Measurements from ENCODE around the gene EIF4A2.
"Not testable (repeated sequence)": the region's sequence is repeated elsewhere in the genome, so short reads cannot be mapped to it uniquely, and the experiment has no call there.

EIF4A2 gene

DNA sequence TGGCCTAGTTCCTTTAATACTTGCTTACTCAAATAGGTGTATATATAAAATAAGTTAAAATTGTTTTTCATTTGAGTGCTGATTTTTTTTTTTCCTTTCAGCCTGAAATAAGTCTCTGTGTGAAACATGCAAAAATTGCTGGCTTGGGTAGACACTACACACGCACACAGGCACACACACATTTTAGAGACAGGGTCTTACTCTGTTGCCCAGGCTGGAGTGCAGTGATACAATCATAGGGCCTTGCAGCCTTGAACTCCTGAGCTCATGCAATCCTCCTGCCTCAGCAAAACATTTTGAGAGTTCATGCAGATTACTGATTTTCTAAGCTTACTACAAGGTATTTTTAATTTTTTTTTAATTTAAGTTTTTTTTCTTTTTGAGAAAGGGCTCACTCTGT is 35.6 kb downstream of the EIF4A2 start:
- no peak overlapping the region for H3K27ac ChIP-seq (ENCODE audit: low read depth in 2 of 2, low read length in 2 of 2)
- H3K9me3 ChIP-seq (ENCODE audit: control insufficient read depth in 2 of 2, low read length in 2 of 2), result no peaks in the 10 kb centered on the region
- no peak overlapping the region for H3K9ac ChIP-seq (ENCODE audit: low read depth in 1 of 2, low read length in 2 of 2)
- no peaks in the 10 kb centered on the region for H3K36me3 ChIP-seq (ENCODE audit: control insufficient read depth in 2 of 2, insufficient read depth in 2 of 2, low read length in 2 of 2)
- H3K4me1 ChIP-seq (ENCODE audit: control insufficient read depth in 2 of 2, insufficient read depth in 2 of 2, low read length in 2 of 2), result no peaks in the 10 kb centered on the region
- H3K4me3 ChIP-seq (ENCODE audit: low read length in 2 of 2), result no peak overlapping the region
- H3K27me3 ChIP-seq (ENCODE audit: control insufficient read depth in 2 of 2, insufficient read depth in 2 of 2, low read length in 2 of 2), result peaks cover 0 to 3% of the 10 kb centered on the region in 2 donors

DNA sequence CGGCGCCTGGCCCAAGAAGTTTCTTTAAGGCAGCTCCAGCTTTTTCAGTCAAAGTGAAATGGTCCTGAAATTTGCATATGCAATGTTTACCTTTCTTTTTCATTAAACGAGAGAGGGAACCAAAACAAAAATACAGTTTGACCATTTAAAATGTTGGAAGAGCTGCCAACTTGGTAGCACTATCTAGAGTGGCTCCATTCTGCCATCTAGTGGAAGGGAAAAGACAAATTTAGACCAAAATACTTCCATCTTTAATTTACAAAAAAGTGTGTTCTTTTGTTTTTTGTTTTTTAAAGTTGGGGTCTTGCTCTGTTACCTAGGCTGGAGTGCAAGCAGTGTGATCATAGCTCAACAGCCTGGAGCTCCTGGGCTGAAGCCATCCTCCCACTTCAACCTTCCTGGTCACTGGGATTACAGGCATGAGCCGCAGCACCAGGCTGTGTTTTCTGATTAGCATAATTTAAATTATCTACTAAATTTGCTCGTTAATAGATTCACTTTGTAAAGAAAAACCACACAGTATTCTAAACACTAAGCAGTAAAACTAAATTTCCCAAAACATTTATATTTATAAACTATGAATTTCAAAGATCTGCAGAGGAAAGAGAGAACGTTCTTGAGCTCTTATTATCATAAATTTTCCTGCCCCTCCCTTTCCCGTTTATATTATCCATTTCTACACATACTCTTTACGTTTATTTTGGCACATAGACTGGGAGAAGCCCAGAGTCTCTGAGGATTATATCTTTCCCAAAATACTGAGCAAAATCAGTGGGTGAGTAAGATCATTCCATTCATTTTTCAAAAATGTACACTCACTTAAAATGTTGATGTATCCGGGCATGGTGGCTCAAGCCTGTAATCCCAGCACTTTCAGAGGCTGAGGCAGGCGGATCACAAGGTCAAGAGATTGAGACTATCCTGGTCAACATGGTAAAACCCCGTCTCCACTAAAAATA is 38.3 kb downstream of the EIF4A2 start:
- H3K27ac ChIP-seq (ENCODE audit: low read depth in 2 of 2, low read length in 2 of 2), result no peak overlapping the region
- H3K4me1 ChIP-seq (ENCODE audit: control insufficient read depth in 2 of 2, insufficient read depth in 2 of 2, low read length in 2 of 2), result peaks cover 0 to 6% of the 10 kb centered on the region in 2 donors
- no peaks in the 10 kb centered on the region for H3K36me3 ChIP-seq (ENCODE audit: control insufficient read depth in 2 of 2, insufficient read depth in 2 of 2, low read length in 2 of 2)
- no peak overlapping the region for H3K9ac ChIP-seq (ENCODE audit: low read depth in 1 of 2, low read length in 2 of 2)
- H3K9me3 ChIP-seq (ENCODE audit: control insufficient read depth in 2 of 2, low read length in 2 of 2), result no peaks in the 10 kb centered on the region
- peaks cover 23 to 29% of the 10 kb centered on the region in 2 donors for H3K27me3 ChIP-seq (ENCODE audit: control insufficient read depth in 2 of 2, insufficient read depth in 2 of 2, low read length in 2 of 2)
- no peak overlapping the region for H3K4me3 ChIP-seq (ENCODE audit: low read length in 2 of 2)

DNA sequence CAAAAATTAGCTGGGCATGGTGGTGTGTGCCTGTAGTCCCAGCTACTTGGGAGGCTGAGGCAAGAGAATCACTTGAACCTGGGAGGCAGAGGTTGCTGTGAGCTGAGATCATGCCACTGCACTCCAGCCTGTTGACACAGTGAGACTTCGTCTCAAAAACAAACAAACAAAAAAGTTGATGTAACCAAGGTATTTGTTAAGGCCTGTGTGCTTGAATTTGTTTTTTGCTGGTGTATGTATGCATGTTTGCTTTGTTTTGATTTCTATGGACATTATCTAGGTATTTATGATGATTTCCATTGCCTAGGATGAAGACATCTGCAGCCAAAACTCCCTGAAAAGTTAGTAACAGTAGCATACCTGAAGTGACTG is 39.0 kb downstream of the EIF4A2 start:
- H3K4me1 ChIP-seq (ENCODE audit: control insufficient read depth in 2 of 2, insufficient read depth in 2 of 2, low read length in 2 of 2); H3K4me3 ChIP-seq (ENCODE audit: low read length in 2 of 2); H3K9me3 ChIP-seq (ENCODE audit: control insufficient read depth in 2 of 2, low read length in 2 of 2); H3K9ac ChIP-seq (ENCODE audit: low read depth in 1 of 2, low read length in 2 of 2); H3K36me3 ChIP-seq (ENCODE audit: control insufficient read depth in 2 of 2, insufficient read depth in 2 of 2, low read length in 2 of 2); H3K27ac ChIP-seq (ENCODE audit: low read depth in 2 of 2, low read length in 2 of 2): not testable (repeated sequence)
- H3K27me3 ChIP-seq (ENCODE audit: control insufficient read depth in 2 of 2, insufficient read depth in 2 of 2, low read length in 2 of 2), result peaks cover 23 to 29% of the 10 kb centered on the region in 2 donors

DNA sequence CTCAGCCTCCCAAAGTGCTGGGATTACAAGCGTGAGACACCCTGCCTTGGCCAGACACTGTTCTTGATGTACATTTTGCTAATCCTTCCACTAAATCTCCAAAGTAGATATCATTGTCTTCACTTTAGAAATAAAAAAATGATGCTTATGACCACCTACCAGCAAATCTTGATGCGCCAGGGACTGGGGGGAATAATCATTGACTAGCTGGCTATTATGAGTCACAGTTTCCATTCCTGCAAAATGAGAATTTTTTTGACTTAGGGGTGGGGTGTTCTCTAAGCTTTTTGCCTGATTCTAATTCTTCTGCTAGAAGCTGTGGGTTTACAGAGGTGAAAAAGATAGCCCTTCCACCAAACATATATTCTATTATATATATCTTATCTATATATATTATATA is 40.0 kb downstream of the EIF4A2 start:
- H3K4me3 ChIP-seq (ENCODE audit: low read length in 2 of 2), result no peak overlapping the region
- no peaks in the 10 kb centered on the region for H3K36me3 ChIP-seq (ENCODE audit: control insufficient read depth in 2 of 2, insufficient read depth in 2 of 2, low read length in 2 of 2)
- H3K9me3 ChIP-seq (ENCODE audit: control insufficient read depth in 2 of 2, low read length in 2 of 2), result no peaks in the 10 kb centered on the region
- peaks cover 3 to 9% of the 10 kb centered on the region in 2 donors for H3K4me1 ChIP-seq (ENCODE audit: control insufficient read depth in 2 of 2, insufficient read depth in 2 of 2, low read length in 2 of 2)
- peaks cover 29 to 36% of the 10 kb centered on the region in 2 donors for H3K27me3 ChIP-seq (ENCODE audit: control insufficient read depth in 2 of 2, insufficient read depth in 2 of 2, low read length in 2 of 2)
- H3K9ac ChIP-seq (ENCODE audit: low read depth in 1 of 2, low read length in 2 of 2), result no peak overlapping the region
- H3K27ac ChIP-seq (ENCODE audit: low read depth in 2 of 2, low read length in 2 of 2), result no peak overlapping the region

- no peak overlapping the region for H3K9ac ChIP-seq (ENCODE audit: low read depth in 1 of 2, low read length in 2 of 2)
- no peak overlapping the region for H3K27ac ChIP-seq (ENCODE audit: low read depth in 2 of 2, low read length in 2 of 2)
- H3K36me3 ChIP-seq (ENCODE audit: control insufficient read depth in 2 of 2, insufficient read depth in 2 of 2, low read length in 2 of 2), result no peaks in the 10 kb centered on the region
- H3K9me3 ChIP-seq (ENCODE audit: control insufficient read depth in 2 of 2, low read length in 2 of 2), result no peaks in the 10 kb centered on the region
- H3K27me3 ChIP-seq (ENCODE audit: control insufficient read depth in 2 of 2, insufficient read depth in 2 of 2, low read length in 2 of 2), result peaks cover 30 to 45% of the 10 kb centered on the region in 2 donors
- H3K4me3 ChIP-seq (ENCODE audit: low read length in 2 of 2), result no peak overlapping the region
- peaks cover 3 to 9% of the 10 kb centered on the region in 2 donors for H3K4me1 ChIP-seq (ENCODE audit: control insufficient read depth in 2 of 2, insufficient read depth in 2 of 2, low read length in 2 of 2)
Observed at GRCh38 chr3:186824430-186825139, 41.2 kb downstream of the EIF4A2 start.

DNA sequence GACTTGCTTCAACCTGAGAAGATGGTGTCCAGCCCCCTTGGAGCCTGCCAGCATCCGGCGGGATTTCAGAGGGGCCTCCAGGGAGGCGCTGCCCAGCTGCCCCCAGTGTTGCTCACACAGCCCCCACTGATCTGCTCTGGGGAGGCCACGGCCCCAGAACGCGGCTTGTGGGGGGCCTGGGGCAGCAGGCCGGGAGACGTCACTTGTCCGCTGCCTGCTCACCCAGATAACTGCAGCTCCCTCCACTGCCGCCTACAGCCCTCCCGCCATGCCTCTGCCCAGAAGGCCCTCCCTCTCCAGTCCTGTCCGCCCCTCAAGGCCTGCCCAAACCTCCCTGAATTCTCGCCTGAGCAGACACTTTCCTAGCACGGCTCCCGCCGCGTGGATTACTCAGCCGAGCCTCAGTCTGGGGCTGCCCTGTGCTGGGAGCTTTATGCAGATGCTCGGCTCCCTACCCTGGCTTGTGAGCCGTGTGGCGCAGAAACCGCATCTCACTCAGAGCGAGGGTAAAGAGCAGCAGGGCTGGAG is 42.0 kb downstream of the EIF4A2 start:
- no peaks in the 10 kb centered on the region for H3K9me3 ChIP-seq (ENCODE audit: control insufficient read depth in 2 of 2, low read length in 2 of 2)
- H3K27ac ChIP-seq (ENCODE audit: low read depth in 2 of 2, low read length in 2 of 2), result no peak overlapping the region
- H3K4me3 ChIP-seq (ENCODE audit: low read length in 2 of 2), result no peak overlapping the region
- peaks cover 37 to 50% of the 10 kb centered on the region in 2 donors for H3K27me3 ChIP-seq (ENCODE audit: control insufficient read depth in 2 of 2, insufficient read depth in 2 of 2, low read length in 2 of 2)
- H3K4me1 ChIP-seq (ENCODE audit: control insufficient read depth in 2 of 2, insufficient read depth in 2 of 2, low read length in 2 of 2), result peaks cover 3 to 9% of the 10 kb centered on the region in 2 donors
- no peak overlapping the region for H3K9ac ChIP-seq (ENCODE audit: low read depth in 1 of 2, low read length in 2 of 2)
- H3K36me3 ChIP-seq (ENCODE audit: control insufficient read depth in 2 of 2, insufficient read depth in 2 of 2, low read length in 2 of 2), result no peaks in the 10 kb centered on the region

GRCh38 chr3:186825872-186826409 is 42.6 kb downstream of the EIF4A2 start:
- H3K27me3 ChIP-seq (ENCODE audit: control insufficient read depth in 2 of 2, insufficient read depth in 2 of 2, low read length in 2 of 2), result peaks cover 39 to 53% of the 10 kb centered on the region in 2 donors

GRCh38 chr3:186826410-186826975 is 43.1 kb downstream of the EIF4A2 start:
- Histone ChIP-seq H3K9me3 (ENCODE audit: control insufficient read depth in 2 of 2, low read length in 2 of 2) (no peaks in the 10 kb centered on the region), H3K4me1 (ENCODE audit: control insufficient read depth in 2 of 2, insufficient read depth in 2 of 2, low read length in 2 of 2) (peaks cover 3 to 9% of the 10 kb centered on the region in 2 donors), H3K27ac (ENCODE audit: low read depth in 2 of 2, low read length in 2 of 2) (no peak overlapping the region), H3K36me3 (ENCODE audit: control insufficient read depth in 2 of 2, insufficient read depth in 2 of 2, low read length in 2 of 2) (no peaks in the 10 kb centered on the region), H3K4me3 (ENCODE audit: low read length in 2 of 2) (peak overlapping the region; percentile 37 to 69), H3K9ac (ENCODE audit: low read depth in 1 of 2, low read length in 2 of 2) (no peak overlapping the region), H3K27me3 (ENCODE audit: control insufficient read depth in 2 of 2, insufficient read depth in 2 of 2, low read length in 2 of 2) (peaks cover 39 to 55% of the 10 kb centered on the region in 2 donors)

More at GRCh38 chr3:186825872-186826409, 42.6 kb downstream of the EIF4A2 start:
- Histone ChIP-seq H3K27ac (ENCODE audit: low read depth in 2 of 2, low read length in 2 of 2) (no peak overlapping the region), H3K4me3 (ENCODE audit: low read length in 2 of 2) (no peak overlapping the region), H3K9ac (ENCODE audit: low read depth in 1 of 2, low read length in 2 of 2) (no peak overlapping the region), H3K36me3 (ENCODE audit: control insufficient read depth in 2 of 2, insufficient read depth in 2 of 2, low read length in 2 of 2) (no peaks in the 10 kb centered on the region), H3K9me3 (ENCODE audit: control insufficient read depth in 2 of 2, low read length in 2 of 2) (no peaks in the 10 kb centered on the region), H3K4me1 (ENCODE audit: control insufficient read depth in 2 of 2, insufficient read depth in 2 of 2, low read length in 2 of 2) (peaks cover 3 to 9% of the 10 kb centered on the region in 2 donors)

GRCh38 chr3:186826976-186827857 is 43.8 kb downstream of the EIF4A2 start:
- Histone ChIP-seq H3K9ac (ENCODE audit: low read depth in 1 of 2, low read length in 2 of 2) (peak overlapping the region; percentile 41 to 80), H3K27me3 (ENCODE audit: control insufficient read depth in 2 of 2, insufficient read depth in 2 of 2, low read length in 2 of 2) (peaks cover 42 to 59% of the 10 kb centered on the region in 2 donors), H3K36me3 (ENCODE audit: control insufficient read depth in 2 of 2, insufficient read depth in 2 of 2, low read length in 2 of 2) (no peaks in the 10 kb centered on the region), H3K4me1 (ENCODE audit: control insufficient read depth in 2 of 2, insufficient read depth in 2 of 2, low read length in 2 of 2) (peaks cover 3 to 9% of the 10 kb centered on the region in 2 donors), H3K27ac (ENCODE audit: low read depth in 2 of 2, low read length in 2 of 2) (no peak overlapping the region), H3K4me3 (ENCODE audit: low read length in 2 of 2) (peak overlapping the region; percentile 69 to 74), H3K9me3 (ENCODE audit: control insufficient read depth in 2 of 2, low read length in 2 of 2) (no peaks in the 10 kb centered on the region)
